ENCODE results near the gene NXPH3.

DNA sequence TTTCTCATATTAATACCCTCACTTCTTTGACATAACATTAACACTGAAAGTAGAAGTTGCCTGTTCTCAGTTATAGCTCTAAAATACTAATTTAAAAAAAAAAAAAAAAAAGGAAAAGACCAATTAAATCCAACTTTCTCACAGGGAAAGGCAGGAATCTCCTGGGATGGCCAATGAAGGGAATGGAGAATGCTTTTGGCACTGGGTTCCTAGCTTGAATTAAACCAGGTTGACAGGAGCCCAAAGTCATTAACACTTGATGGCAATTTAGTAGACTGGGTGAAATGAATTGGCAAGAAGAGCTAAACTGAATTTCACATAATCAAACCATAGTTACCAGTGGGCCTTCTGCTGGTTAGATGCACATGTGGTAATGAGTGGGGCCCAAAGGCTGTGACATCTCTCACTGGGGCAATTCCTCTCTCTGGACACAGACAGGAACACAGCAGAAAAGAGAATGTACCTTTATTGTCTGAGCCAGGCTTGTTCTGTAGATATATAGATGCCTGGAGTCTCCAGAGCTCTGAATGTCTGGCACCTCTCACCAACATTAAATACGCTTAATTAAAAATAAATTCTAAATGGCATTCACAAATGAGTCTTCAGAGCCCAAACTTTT is 37.6 kb downstream of the NXPH3 start:
- TF ChIP-seq, protein P1, sequence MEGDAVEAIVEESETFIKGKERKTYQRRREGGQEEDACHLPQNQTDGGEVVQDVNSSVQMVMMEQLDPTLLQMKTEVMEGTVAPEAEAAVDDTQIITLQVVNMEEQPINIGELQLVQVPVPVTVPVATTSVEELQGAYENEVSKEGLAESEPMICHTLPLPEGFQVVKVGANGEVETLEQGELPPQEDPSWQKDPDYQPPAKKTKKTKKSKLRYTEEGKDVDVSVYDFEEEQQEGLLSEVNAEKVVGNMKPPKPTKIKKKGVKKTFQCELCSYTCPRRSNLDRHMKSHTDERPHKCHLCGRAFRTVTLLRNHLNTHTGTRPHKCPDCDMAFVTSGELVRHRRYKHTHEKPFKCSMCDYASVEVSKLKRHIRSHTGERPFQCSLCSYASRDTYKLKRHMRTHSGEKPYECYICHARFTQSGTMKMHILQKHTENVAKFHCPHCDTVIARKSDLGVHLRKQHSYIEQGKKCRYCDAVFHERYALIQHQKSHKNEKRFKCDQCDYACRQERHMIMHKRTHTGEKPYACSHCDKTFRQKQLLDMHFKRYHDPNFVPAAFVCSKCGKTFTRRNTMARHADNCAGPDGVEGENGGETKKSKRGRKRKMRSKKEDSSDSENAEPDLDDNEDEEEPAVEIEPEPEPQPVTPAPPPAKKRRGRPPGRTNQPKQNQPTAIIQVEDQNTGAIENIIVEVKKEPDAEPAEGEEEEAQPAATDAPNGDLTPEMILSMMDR (conservative IDR thresholded peaks at IDR 0.05), result no peak
- no peak for TF ChIP-seq EZH2 (IDR thresholded peaks at IDR 0.05; ENCODE audit: low read depth)
